Prostate gland (tissue), 2 donors: Measurements from ENCODE around the gene ESPN. TPM values are rescaled to one million over a fixed set of nuclear protein-coding genes. Genes with fewer than 3 reads are reported as not detected.

ENCODE experiments used
- DNase-seq: peaks from one replicate; pipeline ENCODE4 v3.0.0-alpha.2; 2019; ENCODE audit warnings: low spot score
- H3K27ac ChIP-seq, 2 donors: fragments of 200-600 bp; sonication (generic); 2 replicates each; pipeline ENCODE4 v1.5.1; 2017 to 2019
- H3K27me3 ChIP-seq: fragments of 200-600 bp; sonication (generic); replicated peaks from 2 replicates; pipeline ENCODE4 v1.5.1; 2019; ENCODE audit not compliant: insufficient read depth
- H3K36me3 ChIP-seq, 2 donors: fragments of 200-600 bp; sonication (generic); 1 replicate in 1 of 2; 2 replicates in 1 of 2; pipeline versions ENCODE4 v1.5.1 to v1.8.1; 2017 to 2019
- H3K4me1 ChIP-seq: fragments of 200-600 bp; sonication (generic); replicated peaks from 2 replicates; pipeline ENCODE4 v1.5.1; 2019
- H3K4me3 ChIP-seq, 2 donors: fragments of 200-600 bp; sonication (generic); 2 replicates each; pipeline ENCODE4 v1.5.1; 2017 to 2019
- H3K9me3 ChIP-seq: fragments of 200-600 bp; sonication (generic); 2 replicates; pipeline ENCODE4 v1.5.1; 2017
- POLR2A ChIP-seq: fragments of 450-650 bp; IDR thresholded peaks from one replicate; pipeline ENCODE4 v1.6.1; 2016; ENCODE audit warnings: antibody characterized with exemption, mild to moderate bottlenecking
- POLR2AphosphoS5 ChIP-seq: sonication (generic); formaldehyde crosslinking; IDR thresholded peaks from one replicate; pipeline ENCODE4 v1.6.1; 2017; ENCODE audit warnings: antibody characterized with exemption
- WGBS: methylation state at CpG from one replicate; pipeline ENCODE4 v1.1.5; 2018; 5-methylcytosine and 5-hydroxymethylcytosine counted together
- intact Hi-C: fragments of 100-400 bp; cut with DNase I; formaldehyde crosslinking; loops from one replicate; pipeline ENCODE4 v1.14.2; 2022
- total RNA-seq, 2 donors: library from RNA; depleted of rRNA; stranded (reverse); fragments of >200 nt; gene quantifications; one replicate each; pipeline ENCODE4 v1.1.0, GENCODE V29; 2016
- TF ChIP-seq, protein P1 (sequence below), 4 experiments: fragments of 200-600 bp in 2 of 4; fragments of 450-650 bp in 2 of 4; sonication (generic) in 2 of 4; IDR thresholded peaks; 1 replicate in 3 of 4; 2 replicates in 1 of 4; pipeline ENCODE4 v1.5.1; 2016 to 2019; ENCODE audit warnings: antibody characterized with exemption in 4 of 4, mild to moderate bottlenecking in 2 of 4, moderate library complexity in 2 of 4

ESPN gene
- total RNA-seq, 2 donors from 2014 or later: 19.7 to 257 TPM

DNA sequence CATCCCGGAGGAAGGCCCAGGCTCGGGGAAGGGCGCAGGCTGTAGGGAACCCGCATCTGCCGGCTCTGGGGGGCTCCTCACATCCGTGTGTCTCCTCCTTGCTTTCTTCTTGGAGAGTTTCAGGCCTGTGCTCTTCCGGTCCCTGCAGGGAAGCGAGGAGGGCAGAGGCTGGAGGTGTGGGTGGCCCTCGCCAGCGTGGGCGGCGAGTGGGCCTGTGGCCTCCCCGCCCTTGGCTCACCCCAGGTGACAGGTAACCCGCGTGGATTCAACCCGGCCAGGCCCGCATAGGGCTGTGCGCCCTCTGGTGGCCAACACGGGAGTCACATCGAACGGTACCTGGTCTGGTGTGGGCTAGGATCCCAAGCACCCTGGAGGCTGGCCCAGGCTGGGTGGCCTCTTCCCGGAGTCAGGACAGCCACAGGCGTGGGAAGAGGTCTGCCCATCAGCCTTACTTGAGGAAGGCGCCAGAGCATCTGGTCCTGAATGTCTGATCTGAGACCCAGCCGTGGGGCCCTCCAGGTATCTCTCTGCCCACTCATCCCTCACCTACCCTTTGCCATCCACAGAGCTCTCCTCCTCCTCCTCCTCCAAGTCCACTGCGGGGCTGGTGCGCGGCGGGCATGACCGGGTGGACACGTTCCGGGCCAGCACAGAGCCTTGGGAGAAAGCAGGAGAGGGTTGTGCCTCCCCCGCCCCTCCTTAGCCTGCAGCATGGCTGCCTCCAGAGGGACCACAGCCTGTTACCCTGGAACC lies 51.0 kb downstream of the ESPN start:
- Histone ChIP-seq H3K4me1 (no peaks in the 10 kb centered on the region), H3K27me3 (no peaks in the 10 kb centered on the region), H3K27ac (no peak overlapping the region), H3K9me3 (no peaks in the 10 kb centered on the region), H3K4me3 (no peak overlapping the region), H3K36me3 (no peaks in the 10 kb centered on the region)
- TF ChIP-seq POLR2A: no peak
- no peak for TF ChIP-seq POLR2AphosphoS5
- TF ChIP-seq, protein P1, sequence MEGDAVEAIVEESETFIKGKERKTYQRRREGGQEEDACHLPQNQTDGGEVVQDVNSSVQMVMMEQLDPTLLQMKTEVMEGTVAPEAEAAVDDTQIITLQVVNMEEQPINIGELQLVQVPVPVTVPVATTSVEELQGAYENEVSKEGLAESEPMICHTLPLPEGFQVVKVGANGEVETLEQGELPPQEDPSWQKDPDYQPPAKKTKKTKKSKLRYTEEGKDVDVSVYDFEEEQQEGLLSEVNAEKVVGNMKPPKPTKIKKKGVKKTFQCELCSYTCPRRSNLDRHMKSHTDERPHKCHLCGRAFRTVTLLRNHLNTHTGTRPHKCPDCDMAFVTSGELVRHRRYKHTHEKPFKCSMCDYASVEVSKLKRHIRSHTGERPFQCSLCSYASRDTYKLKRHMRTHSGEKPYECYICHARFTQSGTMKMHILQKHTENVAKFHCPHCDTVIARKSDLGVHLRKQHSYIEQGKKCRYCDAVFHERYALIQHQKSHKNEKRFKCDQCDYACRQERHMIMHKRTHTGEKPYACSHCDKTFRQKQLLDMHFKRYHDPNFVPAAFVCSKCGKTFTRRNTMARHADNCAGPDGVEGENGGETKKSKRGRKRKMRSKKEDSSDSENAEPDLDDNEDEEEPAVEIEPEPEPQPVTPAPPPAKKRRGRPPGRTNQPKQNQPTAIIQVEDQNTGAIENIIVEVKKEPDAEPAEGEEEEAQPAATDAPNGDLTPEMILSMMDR (IDR thresholded peaks at IDR 0.05): peak; percentile 74 to 92 (median 86)
- intact Hi-C loops: no loop called here
- 42% methylated on average over 33 of the region's 33 CpGs for WGBS
- DNase-seq: peak; percentile 55

DNA sequence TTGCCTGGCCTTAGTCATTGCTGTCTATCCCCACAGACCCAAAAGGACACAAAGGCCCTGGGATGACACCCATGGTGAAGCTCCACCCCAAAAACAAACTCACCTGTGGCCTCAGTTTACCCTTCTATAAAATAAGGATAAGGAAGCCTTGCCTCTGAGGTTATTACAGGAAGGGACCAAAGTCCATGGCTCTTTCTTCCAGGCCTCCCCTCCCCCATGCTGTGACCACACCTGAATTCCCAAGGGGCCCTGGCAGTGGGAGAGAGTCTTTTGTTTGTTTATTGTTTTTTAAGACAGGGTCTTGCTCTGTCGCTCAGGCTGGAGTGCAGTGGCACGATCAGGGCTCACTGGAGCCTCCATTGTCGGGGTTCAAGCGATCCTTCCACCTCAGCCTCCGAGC lies 51.9 kb downstream of the ESPN start:
- no peaks in the 10 kb centered on the region for H3K9me3 ChIP-seq
- 90% methylated on average over 5 of the region's 5 CpGs for WGBS
- no peak overlapping the region for H3K4me3 ChIP-seq
- TF ChIP-seq POLR2AphosphoS5: no peak
- TF ChIP-seq, protein P1 (IDR thresholded peaks at IDR 0.05): no peak
- no peak for TF ChIP-seq POLR2A
- H3K27me3 ChIP-seq: no peaks in the 10 kb centered on the region
- intact Hi-C loops: no loop called here
- DNase-seq: no peak
- H3K4me1 ChIP-seq: no peaks in the 10 kb centered on the region
- no peak overlapping the region for H3K27ac ChIP-seq
- H3K36me3 ChIP-seq: no peaks in the 10 kb centered on the region

DNA sequence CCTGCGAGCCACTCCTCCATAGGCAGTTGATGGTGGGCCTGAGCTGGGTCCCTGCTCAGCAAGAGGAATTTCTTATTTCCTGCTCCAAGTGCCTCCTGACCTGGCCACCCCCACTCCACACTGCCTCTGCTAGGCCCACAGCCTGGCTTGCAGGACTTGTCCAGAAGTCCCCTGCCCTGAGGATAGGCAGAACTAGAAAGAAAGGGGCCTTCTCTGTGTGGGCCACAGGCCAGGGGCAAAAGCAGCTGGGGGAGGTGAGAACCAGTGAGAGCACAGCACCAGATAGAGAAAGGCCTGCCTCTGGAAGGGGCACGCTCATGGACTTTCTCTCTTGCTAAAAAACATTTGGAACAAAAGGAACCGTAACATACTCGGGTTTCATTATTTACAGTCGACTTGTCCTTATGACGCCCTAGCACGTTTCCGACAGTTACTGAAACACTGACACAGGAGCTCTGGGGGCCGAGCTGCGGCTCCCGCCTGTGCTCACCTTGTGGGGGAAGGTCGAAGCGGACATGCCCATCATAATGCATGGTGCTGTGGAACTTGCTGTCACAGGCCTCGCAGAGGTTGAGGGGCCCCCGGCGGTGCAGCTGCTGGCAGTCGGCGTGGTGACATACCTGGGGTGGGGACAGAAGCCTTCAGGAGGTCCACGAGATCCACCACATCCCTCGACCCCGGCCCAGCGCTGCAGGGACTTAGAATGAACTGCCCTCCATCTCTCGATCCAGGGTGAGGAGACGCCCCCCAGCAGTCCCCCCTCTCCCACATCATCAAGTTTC lies 52.7 kb downstream of the ESPN start:
- TF ChIP-seq POLR2AphosphoS5: no peak
- no peak for TF ChIP-seq POLR2A
- TF ChIP-seq, protein P1 (IDR thresholded peaks at IDR 0.05): no peak
- 64% methylated on average over 20 of the region's 24 CpGs for WGBS
- H3K27me3 ChIP-seq: no peaks in the 10 kb centered on the region
- H3K27ac ChIP-seq: no peak overlapping the region
- no peaks in the 10 kb centered on the region for H3K36me3 ChIP-seq
- no peak overlapping the region for H3K4me3 ChIP-seq
- no peaks in the 10 kb centered on the region for H3K9me3 ChIP-seq
- H3K4me1 ChIP-seq: no peaks in the 10 kb centered on the region
- intact Hi-C loops: no loop called here
- no peak for DNase-seq

DNA sequence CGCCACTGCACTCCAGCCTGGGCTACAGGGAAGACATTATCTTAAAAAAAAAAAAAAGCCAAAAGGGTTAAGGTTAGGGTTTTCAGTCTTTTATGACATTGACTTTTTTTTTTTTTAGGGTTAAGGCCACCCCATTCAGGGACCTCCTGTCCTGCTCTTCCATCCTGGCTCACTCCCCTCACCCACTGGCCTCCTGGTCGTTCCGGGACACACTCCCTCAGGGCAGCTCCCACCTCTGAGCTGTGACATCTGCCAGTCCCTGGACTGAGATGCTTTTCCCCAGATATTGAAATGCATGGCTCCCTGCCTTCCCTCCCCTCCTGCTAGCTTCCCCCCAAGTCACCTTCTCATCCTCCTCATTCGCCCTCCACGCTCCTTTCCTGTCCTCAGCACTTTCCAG lies 57.2 kb downstream of the ESPN start:
- Histone ChIP-seq H3K9me3 (no peaks in the 10 kb centered on the region), H3K27me3 (no peaks in the 10 kb centered on the region), H3K36me3 (no peaks in the 10 kb centered on the region), H3K4me3 (no peak overlapping the region), H3K4me1 (peaks cover 6% of the 10 kb centered on the region), H3K27ac (no peak overlapping the region)
- intact Hi-C loops: no loop called here
- TF ChIP-seq POLR2AphosphoS5: no peak
- TF ChIP-seq, protein P1 (IDR thresholded peaks at IDR 0.05): no peak
- TF ChIP-seq POLR2A: no peak
- no peak for DNase-seq
- WGBS: 91% methylated on average over 5 of the region's 5 CpGs
